Effector memory CD8-positive, alpha-beta T cell (primary cell): ENCODE results near the gene PTPN14.
"Not testable (repeated sequence)": the region's sequence is repeated elsewhere in the genome, so short reads cannot be mapped to it uniquely, and the experiment has no call there.

Experiments
- ATAC-seq: fragments of 150-1000 bp; cut with Tn5 transposase; replicated peaks from 2 replicates; pipeline ENCODE4 v1.10.0; 2021; ENCODE audit warnings: mild to moderate bottlenecking, moderate library complexity
- DNase-seq, 3 experiments: peaks; one replicate each; pipeline ENCODE4 v3.0.0; 2021
- H3K27ac Mint-ChIP-seq, 2 donors: one replicate each; pipeline ENCODE4 v1.8.0; 2022; ENCODE audit warnings: mild to moderate bottlenecking in 2 of 2, mixed read lengths in 2 of 2, moderate library complexity in 2 of 2
- H3K27me3 Mint-ChIP-seq, 2 donors: one replicate each; pipeline ENCODE4 v1.8.0; 2022; ENCODE audit warnings: mixed read lengths in 2 of 2
- H3K36me3 Mint-ChIP-seq: one replicate; pipeline ENCODE4 v1.8.0; 2022; ENCODE audit warnings: mild to moderate bottlenecking, moderate library complexity, mixed read lengths; ENCODE audit not compliant: insufficient read depth
- H3K4me1 Mint-ChIP-seq, 2 donors: one replicate each; pipeline ENCODE4 v1.8.0; 2022; ENCODE audit warnings: low read depth in 2 of 2, mixed read lengths in 2 of 2
- H3K4me3 Mint-ChIP-seq, 2 donors: one replicate each; pipeline ENCODE4 v1.8.0; 2022; ENCODE audit warnings: mild to moderate bottlenecking in 2 of 2, mixed read lengths in 2 of 2, moderate library complexity in 2 of 2
- H3K9me3 Mint-ChIP-seq, 2 donors: one replicate each; pipeline ENCODE4 v1.8.0; 2022; ENCODE audit warnings: mixed read lengths in 2 of 2

The PTPN14 gene

DNA sequence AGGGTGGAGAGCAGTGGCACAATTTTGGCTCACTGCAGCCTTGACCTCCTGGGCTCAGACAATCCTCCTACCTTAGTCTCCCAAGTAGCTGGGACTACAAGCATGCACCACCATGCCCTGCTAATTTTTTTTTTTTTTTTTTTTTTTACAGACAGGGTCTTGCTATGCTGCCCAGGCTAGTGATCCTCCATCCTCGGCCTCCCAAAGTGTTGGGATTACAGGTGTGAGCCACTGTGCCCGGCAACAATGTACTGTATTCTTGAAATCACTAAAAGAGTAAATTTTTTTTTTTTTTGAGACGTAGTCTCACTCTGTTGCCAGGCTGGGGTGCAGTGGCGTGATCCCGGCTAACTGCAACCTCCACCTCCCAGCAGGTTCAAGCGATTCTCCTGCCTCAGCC, 152.9 kb downstream of the PTPN14 start:
- Mint-ChIP-seq H3K36me3 (no peaks in the 10 kb centered on the region), H3K4me3 (no peak overlapping the region), H3K9me3 (no peaks in the 10 kb centered on the region), H3K27ac (no peak overlapping the region), H3K4me1 (peaks cover 2 to 18% of the 10 kb centered on the region in 2 donors), H3K27me3 (peaks cover 0 to 30% of the 10 kb centered on the region in 2 donors)
- DNase-seq, result no peak
- ATAC-seq, result no peak

DNA sequence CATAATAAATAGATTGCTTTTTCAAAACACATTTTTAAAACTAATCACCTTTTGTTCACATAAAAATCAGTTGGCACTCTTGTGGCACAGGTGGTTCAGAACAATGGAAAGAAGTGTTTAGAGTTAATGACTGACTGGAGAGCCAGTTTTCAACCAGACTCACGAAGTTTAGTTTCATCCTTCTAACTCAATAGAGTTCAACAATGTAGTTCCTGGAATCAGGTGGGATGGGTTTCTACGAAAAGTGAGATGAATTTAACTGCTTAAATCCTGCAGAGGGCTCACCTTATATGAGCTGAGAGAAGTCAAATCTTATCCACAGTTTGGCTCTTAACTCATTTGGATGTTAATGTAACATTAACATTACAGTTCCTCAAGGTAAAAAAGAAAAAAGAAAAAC, 153.9 kb downstream of the PTPN14 start:
- H3K9me3 Mint-ChIP-seq, result no peaks in the 10 kb centered on the region
- peaks cover 1 to 18% of the 10 kb centered on the region in 2 donors for H3K4me1 Mint-ChIP-seq
- no peak for DNase-seq
- no peaks in the 10 kb centered on the region for H3K36me3 Mint-ChIP-seq
- peaks cover 0 to 27% of the 10 kb centered on the region in 2 donors for H3K27me3 Mint-ChIP-seq
- ATAC-seq, result no peak
- no peak overlapping the region for H3K4me3 Mint-ChIP-seq
- no peak overlapping the region for H3K27ac Mint-ChIP-seq

DNA sequence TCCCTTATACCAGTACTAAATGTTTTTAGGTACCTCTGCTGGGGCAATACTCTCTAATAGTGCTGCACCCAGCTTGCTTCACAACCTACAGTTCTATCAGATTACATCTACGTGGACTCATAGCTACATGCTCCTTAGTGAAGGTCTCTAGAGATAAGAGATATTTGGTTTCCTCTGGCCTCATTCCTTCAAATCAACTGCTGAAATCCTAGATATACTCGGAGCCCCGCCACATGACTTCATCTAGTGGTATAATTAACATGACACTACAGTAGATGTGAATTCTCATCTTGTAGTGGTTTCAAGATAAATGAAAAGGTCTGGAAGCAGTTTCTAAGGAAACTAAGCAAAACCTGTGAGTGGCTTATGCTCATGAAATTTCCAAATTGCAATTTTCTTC, 155.1 kb downstream of the PTPN14 start:
- Mint-ChIP-seq H3K4me1 (peaks cover 1 to 18% of the 10 kb centered on the region in 2 donors), H3K9me3 (no peaks in the 10 kb centered on the region), H3K27ac (no peak overlapping the region), H3K4me3 (no peak overlapping the region), H3K36me3 (no peaks in the 10 kb centered on the region), H3K27me3 (peaks cover 0 to 27% of the 10 kb centered on the region in 2 donors)
- no peak for ATAC-seq
- no peak for DNase-seq

DNA sequence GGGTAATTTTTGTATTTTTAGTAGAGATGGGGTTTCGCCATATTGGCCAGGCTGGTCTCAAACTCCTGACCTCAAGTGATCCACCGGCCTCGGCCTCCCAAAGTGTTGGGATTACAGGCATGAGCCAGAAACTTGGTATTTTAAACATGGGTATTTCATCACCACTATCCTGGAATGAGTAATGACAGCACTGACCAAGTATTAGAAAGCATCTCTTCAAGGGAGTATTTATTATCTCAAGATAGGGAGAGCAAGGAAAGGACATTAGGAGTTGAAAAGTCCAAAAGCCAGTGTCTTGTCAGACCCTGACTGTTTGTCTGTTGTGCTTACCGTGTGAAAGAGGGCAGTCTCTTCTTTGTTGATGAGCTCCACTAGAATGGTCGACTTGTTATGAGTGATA, 156.8 kb downstream of the PTPN14 start:
- Mint-ChIP-seq H3K27me3 (peaks cover 0 to 20% of the 10 kb centered on the region in 2 donors), H3K4me1 (peaks cover 1 to 16% of the 10 kb centered on the region in 2 donors)
- H3K27ac Mint-ChIP-seq, H3K9me3 Mint-ChIP-seq, DNase-seq, H3K4me3 Mint-ChIP-seq, H3K36me3 Mint-ChIP-seq, ATAC-seq: not testable (repeated sequence)

DNA sequence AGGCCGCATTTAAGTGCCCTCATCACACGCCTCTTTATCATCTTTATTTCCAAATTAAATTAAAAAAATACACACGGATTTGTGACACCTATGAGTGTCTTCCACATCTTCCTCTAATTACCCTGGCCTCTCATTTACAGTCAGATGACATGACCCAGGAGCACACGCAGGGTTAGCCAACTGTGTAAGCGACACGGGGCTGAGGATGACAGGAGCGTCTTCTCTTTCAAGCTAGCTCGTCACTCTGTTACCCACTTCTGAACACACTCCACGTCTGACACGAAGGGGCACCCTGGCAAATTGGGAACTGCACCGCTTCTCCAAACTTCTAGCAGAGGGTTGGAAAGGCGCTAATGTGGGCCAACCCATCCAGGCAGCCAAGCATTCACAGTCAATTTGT, 158.3 kb downstream of the PTPN14 start:
- H3K27ac Mint-ChIP-seq, result no peak overlapping the region
- no peaks in the 10 kb centered on the region for H3K36me3 Mint-ChIP-seq
- H3K9me3 Mint-ChIP-seq, result no peaks in the 10 kb centered on the region
- peaks cover 0 to 9% of the 10 kb centered on the region in 2 donors for H3K4me1 Mint-ChIP-seq
- no peak overlapping the region for H3K4me3 Mint-ChIP-seq
- ATAC-seq (no peak), DNase-seq (no peak)
- H3K27me3 Mint-ChIP-seq, result peaks cover 0 to 7% of the 10 kb centered on the region in 2 donors

DNA sequence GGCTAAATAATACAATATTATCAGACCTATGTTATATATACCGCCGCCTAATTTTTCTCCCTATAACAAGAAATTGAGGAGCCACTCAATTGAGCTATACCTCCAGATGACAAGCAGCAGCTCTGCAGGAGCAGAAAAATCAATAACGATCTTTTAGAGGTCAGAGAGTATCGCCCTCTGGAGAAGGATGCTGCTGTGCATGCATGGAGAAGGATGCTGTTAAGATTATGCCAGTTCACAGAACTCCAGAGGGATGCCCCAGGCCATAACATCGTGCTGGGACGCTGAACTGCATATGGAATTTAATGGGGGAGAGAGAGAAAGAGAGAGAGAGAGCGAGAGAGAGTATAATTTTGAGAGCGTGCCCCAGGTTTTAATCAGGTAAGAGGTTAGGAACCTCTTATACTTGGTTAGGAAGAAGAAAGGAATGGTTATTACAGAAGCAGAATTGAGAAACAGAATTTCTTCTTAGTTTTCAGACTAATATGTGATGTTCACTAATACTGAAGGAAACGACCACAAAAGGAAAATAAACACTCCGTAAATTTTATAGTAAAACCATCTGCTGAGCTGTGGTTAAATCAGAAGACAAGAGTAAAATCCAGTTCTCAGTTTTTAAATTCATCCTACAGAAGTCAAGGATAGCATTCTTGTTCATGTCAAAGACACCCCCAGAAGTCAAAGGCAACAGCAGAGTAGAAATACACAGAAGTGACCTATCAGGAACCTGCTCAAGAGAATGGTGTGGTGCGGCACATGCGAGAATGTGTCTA, 159.3 kb downstream of the PTPN14 start:
- no peak for DNase-seq
- no peak for ATAC-seq
- Mint-ChIP-seq H3K9me3 (no peaks in the 10 kb centered on the region), H3K4me1 (peaks cover 0 to 5% of the 10 kb centered on the region in 2 donors), H3K27ac (no peak overlapping the region), H3K36me3 (no peaks in the 10 kb centered on the region), H3K4me3 (no peak overlapping the region), H3K27me3 (no peaks in the 10 kb centered on the region)

DNA sequence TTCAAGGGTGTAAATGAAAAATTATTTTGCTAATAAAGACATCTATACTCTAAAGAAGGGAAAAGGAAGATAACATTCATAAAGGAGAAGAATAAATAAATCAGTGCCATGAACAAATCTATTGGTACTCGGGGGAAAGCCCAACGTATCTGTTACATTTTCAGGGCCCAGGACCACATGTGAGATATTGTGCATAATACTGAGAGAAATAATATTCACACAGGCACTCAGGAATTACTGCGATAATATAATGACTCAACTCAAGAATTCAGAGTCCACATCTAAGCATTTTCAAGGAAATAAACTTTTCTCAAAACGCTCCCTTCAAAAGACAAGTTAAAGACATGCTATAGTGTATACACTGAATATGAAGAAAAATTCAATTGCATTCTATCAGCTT, 161.7 kb downstream of the PTPN14 start:
- no peak for ATAC-seq
- Mint-ChIP-seq H3K4me1 (peaks cover 0 to 4% of the 10 kb centered on the region in 2 donors), H3K36me3 (no peaks in the 10 kb centered on the region)

DNA sequence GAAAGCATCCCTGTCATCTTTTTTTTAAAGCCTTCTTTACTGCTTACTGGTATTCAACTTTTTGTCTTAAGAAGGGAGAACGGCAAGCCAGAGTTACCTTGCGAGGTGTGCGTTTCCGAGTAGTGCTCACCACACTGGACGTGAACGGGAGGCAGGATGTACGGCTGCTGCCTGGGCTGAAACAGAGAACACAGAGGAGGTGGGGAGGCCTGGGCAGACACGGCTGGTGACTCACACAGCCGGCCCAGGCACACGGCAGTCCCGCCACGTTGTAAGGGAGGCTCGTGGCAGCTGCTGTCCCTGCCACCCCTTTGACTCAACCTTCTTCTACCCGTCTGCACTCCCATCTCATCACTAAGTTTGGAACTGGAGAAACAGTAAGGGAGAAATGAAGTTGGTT, 164.7 kb downstream of the PTPN14 start:
- DNase-seq (no peak), ATAC-seq (no peak)
- no peaks in the 10 kb centered on the region for H3K36me3 Mint-ChIP-seq
- H3K9me3 Mint-ChIP-seq, result no peaks in the 10 kb centered on the region
- no peak overlapping the region for H3K4me3 Mint-ChIP-seq
- peak overlapping the region in 1 of 2 donors; percentile 72 for H3K27ac Mint-ChIP-seq
- peaks cover 0 to 4% of the 10 kb centered on the region in 2 donors for H3K4me1 Mint-ChIP-seq
- H3K27me3 Mint-ChIP-seq, result no peaks in the 10 kb centered on the region

More for the DNA sequence above, 161.7 kb downstream of the PTPN14 start:
- H3K4me3 Mint-ChIP-seq, result no peak overlapping the region
- no peak for DNase-seq
- no peaks in the 10 kb centered on the region for H3K9me3 Mint-ChIP-seq
- no peaks in the 10 kb centered on the region for H3K27me3 Mint-ChIP-seq
- H3K27ac Mint-ChIP-seq, result no peak overlapping the region

DNA sequence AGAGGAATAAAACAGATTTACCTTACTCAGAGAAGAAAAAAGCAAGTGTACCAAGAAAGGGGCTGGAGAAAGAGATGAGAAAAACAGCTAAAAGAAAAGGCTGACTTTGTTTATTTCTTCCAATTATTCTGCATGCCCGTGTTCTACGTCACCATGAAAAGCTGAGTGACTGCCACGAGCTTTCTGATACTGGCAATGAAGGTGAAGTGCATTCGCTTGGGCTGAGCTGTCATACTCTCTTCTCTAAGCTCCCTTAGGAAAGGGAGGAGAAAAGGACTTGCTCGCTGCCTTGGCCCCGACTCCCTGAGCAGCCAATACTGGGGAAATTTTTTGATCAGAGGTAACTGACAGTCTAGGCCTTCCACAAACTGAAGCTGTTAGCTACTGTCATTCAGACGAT, 165.1 kb downstream of the PTPN14 start:
- no peaks in the 10 kb centered on the region for H3K27me3 Mint-ChIP-seq
- H3K36me3 Mint-ChIP-seq, result no peaks in the 10 kb centered on the region
- no peaks in the 10 kb centered on the region for H3K9me3 Mint-ChIP-seq
- DNase-seq (no peak), ATAC-seq (no peak)
- H3K4me1 Mint-ChIP-seq, result peaks cover 0 to 4% of the 10 kb centered on the region in 2 donors
- no peak overlapping the region for H3K4me3 Mint-ChIP-seq
- no peak overlapping the region for H3K27ac Mint-ChIP-seq

DNA sequence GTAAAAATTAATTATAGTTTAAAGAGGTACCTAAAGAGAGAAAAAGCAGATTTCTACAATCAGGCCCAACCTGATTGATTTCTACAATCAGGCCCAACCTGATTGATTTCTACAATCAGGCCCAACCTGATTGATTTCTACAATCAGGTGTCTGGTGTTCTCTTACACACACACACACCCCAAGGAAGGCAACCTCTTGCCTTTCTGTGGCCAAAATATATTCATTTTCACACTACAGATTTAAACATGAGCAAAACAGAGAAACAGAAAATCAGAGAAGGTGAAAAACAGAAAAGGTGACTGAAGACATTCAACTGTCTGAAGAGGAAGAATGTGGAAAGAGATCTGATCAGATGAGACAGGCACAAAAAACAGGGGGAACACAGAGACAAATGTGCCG, 166.0 kb downstream of the PTPN14 start:
- no peak overlapping the region for H3K27ac Mint-ChIP-seq
- H3K36me3 Mint-ChIP-seq, result no peaks in the 10 kb centered on the region
- ATAC-seq, result no peak
- H3K27me3 Mint-ChIP-seq, result no peaks in the 10 kb centered on the region
- peaks cover 0 to 4% of the 10 kb centered on the region in 2 donors for H3K4me1 Mint-ChIP-seq
- H3K9me3 Mint-ChIP-seq, result no peaks in the 10 kb centered on the region
- H3K4me3 Mint-ChIP-seq, result no peak overlapping the region
- DNase-seq, result no peak

DNA sequence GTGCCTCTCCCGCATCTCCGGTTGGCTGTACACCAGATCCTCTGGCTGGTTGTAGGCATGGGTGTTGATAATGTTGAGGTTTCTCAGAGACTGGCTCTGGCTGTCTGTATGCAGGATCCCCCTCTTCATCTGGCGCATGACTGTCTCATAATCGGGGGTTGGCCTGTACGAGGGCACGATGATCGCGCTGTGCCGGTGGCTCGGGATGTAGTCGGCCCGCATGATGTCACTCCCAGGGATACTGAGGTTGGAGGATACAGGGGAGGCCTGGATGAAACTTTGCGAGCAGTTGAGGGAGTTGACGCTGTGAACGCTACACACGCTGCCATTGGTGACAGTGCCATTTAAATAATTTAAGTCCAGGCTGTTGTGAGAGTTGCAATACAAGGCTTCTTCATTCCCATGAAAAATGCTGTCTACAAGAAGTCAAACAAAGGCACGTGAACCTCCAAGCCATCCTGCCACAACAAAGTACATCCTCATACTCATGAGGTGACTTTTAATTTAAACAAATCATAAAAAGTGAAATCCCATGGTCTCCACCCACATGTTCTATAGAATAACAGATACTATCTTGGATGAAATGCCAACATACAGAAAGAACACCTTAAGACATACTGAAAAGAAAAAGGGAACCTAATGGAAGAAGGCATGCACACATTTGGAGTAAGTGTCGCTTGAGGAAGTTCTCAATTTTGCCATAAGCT, 166.9 kb downstream of the PTPN14 start:
- DNase-seq (no peak), ATAC-seq (no peak)
- Mint-ChIP-seq H3K27ac (no peak overlapping the region), H3K27me3 (peaks cover 0 to 6% of the 10 kb centered on the region in 2 donors), H3K4me3 (no peak overlapping the region), H3K9me3 (no peaks in the 10 kb centered on the region), H3K4me1 (peaks cover 0 to 4% of the 10 kb centered on the region in 2 donors), H3K36me3 (no peaks in the 10 kb centered on the region)

DNA sequence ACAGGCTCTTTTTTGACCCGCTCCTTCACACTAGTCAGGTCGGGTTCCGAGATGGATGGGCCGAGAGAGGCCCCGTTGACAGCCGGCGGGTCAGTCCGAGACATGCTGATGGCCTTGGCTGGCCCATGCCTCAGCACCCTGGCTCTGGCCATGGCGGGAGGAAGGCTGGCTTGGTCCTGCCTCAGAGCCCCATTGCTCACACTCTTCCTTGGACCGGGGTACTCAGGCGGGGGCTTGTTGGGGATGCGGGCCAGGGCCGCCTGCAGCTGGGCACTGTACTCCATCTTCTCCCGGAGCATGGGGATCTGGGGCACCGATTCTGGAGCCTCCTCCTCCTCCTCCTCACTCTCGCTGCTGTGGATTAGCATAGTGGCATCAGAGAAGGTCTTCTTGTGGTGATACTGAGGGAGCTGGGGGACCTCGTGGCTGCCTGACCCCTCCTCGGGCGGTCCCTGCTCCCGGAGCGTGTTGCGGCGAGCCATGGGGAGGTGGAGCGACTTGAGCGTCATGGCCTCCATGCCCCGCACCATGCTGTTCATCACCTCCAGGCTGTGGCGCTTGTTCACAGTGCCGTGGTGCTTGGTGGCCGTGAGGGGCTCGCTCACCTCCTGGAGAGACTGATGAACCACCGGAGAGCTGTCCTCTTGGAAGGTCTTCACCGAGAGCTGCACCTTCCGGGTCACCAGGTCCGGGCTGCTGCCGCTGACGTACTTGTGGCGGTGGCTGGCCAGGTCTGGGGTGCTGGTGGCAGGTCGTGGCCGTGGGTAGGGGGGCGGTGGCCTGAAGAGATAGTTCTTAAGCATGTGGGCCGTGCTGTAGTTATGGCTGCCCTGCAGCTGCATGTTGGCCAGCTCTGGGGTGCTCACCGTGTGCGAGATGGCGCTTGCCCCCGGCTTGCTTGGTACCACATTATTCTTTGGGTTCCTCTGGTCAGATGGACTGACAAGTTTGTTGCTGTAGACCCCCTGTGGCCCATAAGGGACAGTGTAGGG, 167.7 kb downstream of the PTPN14 start:
- Mint-ChIP-seq H3K9me3 (no peaks in the 10 kb centered on the region), H3K27ac (no peak overlapping the region), H3K27me3 (peaks cover 0 to 9% of the 10 kb centered on the region in 2 donors), H3K4me1 (peaks cover 0 to 4% of the 10 kb centered on the region in 2 donors), H3K36me3 (no peaks in the 10 kb centered on the region), H3K4me3 (no peak overlapping the region)
- DNase-seq (no peak), ATAC-seq (no peak)

DNA sequence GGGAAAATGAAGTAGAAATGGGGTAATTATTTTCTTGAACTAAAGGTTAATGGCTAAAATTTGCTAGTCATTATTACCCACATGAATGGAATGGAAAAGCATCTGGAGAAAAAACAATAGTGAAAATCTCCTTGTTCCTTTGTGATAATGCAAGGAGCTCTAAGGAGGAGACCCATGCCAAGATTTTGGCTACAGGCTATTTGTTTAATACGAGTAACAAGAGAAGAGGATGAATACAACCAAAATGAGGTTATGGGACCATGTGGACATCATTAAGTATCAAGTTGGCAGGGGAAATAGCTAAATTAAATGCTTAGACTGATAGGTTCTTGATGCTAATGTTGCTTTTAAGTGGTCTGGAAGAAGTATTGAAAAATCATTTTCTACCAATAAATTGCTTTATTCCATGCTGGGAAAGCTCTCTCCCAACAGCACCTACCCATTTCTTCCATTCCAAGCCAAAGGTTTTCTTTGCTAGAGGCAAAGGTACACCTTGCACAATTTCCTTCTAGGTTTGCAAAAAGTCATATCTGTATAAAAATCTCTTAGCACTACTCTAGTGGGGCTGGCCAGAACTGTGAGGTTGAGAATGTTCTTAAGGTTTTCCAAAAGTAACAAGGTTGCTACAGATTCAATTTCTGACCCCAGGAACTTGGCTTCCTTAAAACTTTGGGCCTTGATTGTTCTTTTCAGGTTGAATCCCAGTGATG, 170.3 kb downstream of the PTPN14 start:
- H3K4me1 Mint-ChIP-seq, result no peaks in the 10 kb centered on the region
- peaks cover 0 to 9% of the 10 kb centered on the region in 2 donors for H3K27me3 Mint-ChIP-seq
- no peak overlapping the region for H3K4me3 Mint-ChIP-seq
- no peak for ATAC-seq
- no peaks in the 10 kb centered on the region for H3K9me3 Mint-ChIP-seq
- DNase-seq, result no peak
- no peak overlapping the region for H3K27ac Mint-ChIP-seq
- no peaks in the 10 kb centered on the region for H3K36me3 Mint-ChIP-seq
